ENCODE measurements around the gene CACNB2.

- TF ChIP-seq CTCF (conservative IDR thresholded peaks at IDR 0.05) (no peak), EZH2 (IDR thresholded peaks at IDR 0.05; ENCODE audit: low read depth) (no peak)
Measured at GRCh38 chr10:18567343-18567856, 427.2 kb downstream of the CACNB2 start.
